Tibial nerve (tissue), 4 donors: ENCODE measurements around the gene CCL3. TPM values are rescaled to one million over a fixed set of nuclear protein-coding genes. Genes with fewer than 3 reads are reported as not detected.

ENCODE experiments used
- DNase-seq, 2 donors: peaks; one replicate each; pipeline ENCODE4 v3.0.0-alpha.2; 2019; ENCODE audit warnings: low spot score in 2 of 2
- H3K27ac ChIP-seq, 4 donors: fragments of 200-600 bp; sonication (generic) in 3 of 4; one replicate each; pipeline ENCODE4 v1.5.1; 2017 to 2019; ENCODE audit warnings: mild to moderate bottlenecking in 1 of 4
- H3K27me3 ChIP-seq, 2 donors: fragments of 200-600 bp; sonication (generic) in 1 of 2; one replicate each; pipeline versions ENCODE4 v1.5.1 to v1.6.0; 2017 to 2019
- H3K36me3 ChIP-seq, 3 donors: fragments of 200-600 bp; sonication (generic); one replicate each; pipeline ENCODE4 v1.5.1; 2018 to 2019
- H3K4me1 ChIP-seq, 4 donors: fragments of 200-600 bp; sonication (generic) in 3 of 4; one replicate each; pipeline ENCODE4 v1.5.1; 2017 to 2019
- H3K4me3 ChIP-seq, 4 donors: fragments of 200-600 bp; sonication (generic) in 3 of 4; one replicate each; pipeline ENCODE4 v1.5.1; 2017 to 2019; ENCODE audit warnings: mild to moderate bottlenecking in 1 of 4, moderate library complexity in 1 of 4
- H3K9me3 ChIP-seq, 4 donors: fragments of 200-600 bp; sonication (generic) in 3 of 4; one replicate each; pipeline ENCODE4 v1.5.1; 2017 to 2019
- EP300 ChIP-seq, 2 donors: sonication (generic); formaldehyde crosslinking; IDR thresholded peaks; one replicate each; pipeline ENCODE4 v1.6.1; 2017; ENCODE audit warnings: antibody characterized with exemption in 2 of 2, mild to moderate bottlenecking in 1 of 2
- POLR2A ChIP-seq, 2 donors: fragments of 450-650 bp; IDR thresholded peaks; one replicate each; pipeline ENCODE4 v1.6.1; 2017; ENCODE audit warnings: antibody characterized with exemption in 2 of 2, mild to moderate bottlenecking in 2 of 2, moderate library complexity in 2 of 2
- WGBS, 2 donors: methylation state at CpG; one replicate each; pipeline ENCODE4 v1.1.5; 2018; 5-methylcytosine and 5-hydroxymethylcytosine counted together
- total RNA-seq, 4 donors: library from RNA; depleted of rRNA; stranded (reverse); fragments of >200 nt; gene quantifications; one replicate each; pipeline ENCODE4 v1.1.0, GENCODE V29; 2016
- TF ChIP-seq, protein P1 (sequence below), 5 experiments: fragments of 200-600 bp in 3 of 5; fragments of 450-650 bp in 2 of 5; sonication (generic) in 3 of 5; IDR thresholded peaks; one replicate each; pipeline ENCODE4 v1.5.1; 2016 to 2019; ENCODE audit warnings: antibody characterized with exemption in 5 of 5, mild to moderate bottlenecking in 3 of 5, moderate library complexity in 2 of 5

The CCL3 gene
- total RNA-seq, 4 donors from 2014 or later = 3.6 TPM; not detected in 3

DNA sequence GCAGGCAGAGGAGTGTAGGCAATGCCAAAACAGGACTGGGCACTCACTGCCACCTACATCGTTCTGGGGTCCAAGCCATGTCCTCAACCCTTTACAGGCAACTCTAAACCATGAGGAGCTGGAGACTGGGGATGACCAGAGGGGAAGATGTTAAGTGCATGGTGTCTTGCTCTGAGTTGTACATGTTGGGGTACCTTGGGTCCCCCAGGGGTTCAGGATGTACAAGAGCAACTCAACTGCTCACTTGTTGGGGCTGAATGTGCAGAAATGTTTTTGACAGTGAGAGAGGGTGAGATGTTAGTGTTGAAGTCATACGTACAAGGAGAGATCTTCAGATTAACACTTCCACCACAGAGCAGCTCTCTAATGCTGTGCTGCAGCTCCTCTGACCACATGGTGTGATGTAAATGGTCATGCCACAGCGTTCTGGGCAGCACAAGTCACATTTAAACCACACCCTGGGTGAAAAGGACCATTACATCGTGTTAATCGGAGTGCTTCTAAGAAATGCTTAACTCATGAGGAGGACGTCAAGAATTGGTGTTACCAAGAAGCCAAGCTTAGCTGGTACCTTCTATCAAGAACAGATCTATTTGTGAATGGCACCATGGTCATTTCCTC, 23.5 kb downstream of the CCL3 start:
- no peaks in the 10 kb centered on the region for H3K27me3 ChIP-seq
- H3K36me3 ChIP-seq = no peaks in the 10 kb centered on the region
- H3K4me3 ChIP-seq = no peak overlapping the region
- 82 to 89% methylated on average over 6 of the region's 6 CpGs for whole genome bisulfite sequencing, 2 donors
- no peak overlapping the region for H3K27ac ChIP-seq
- no peaks in the 10 kb centered on the region for H3K9me3 ChIP-seq
- TF ChIP-seq POLR2A (IDR thresholded peaks at IDR 0.05) = no peak
- TF ChIP-seq, protein P1, sequence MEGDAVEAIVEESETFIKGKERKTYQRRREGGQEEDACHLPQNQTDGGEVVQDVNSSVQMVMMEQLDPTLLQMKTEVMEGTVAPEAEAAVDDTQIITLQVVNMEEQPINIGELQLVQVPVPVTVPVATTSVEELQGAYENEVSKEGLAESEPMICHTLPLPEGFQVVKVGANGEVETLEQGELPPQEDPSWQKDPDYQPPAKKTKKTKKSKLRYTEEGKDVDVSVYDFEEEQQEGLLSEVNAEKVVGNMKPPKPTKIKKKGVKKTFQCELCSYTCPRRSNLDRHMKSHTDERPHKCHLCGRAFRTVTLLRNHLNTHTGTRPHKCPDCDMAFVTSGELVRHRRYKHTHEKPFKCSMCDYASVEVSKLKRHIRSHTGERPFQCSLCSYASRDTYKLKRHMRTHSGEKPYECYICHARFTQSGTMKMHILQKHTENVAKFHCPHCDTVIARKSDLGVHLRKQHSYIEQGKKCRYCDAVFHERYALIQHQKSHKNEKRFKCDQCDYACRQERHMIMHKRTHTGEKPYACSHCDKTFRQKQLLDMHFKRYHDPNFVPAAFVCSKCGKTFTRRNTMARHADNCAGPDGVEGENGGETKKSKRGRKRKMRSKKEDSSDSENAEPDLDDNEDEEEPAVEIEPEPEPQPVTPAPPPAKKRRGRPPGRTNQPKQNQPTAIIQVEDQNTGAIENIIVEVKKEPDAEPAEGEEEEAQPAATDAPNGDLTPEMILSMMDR (IDR thresholded peaks at IDR 0.05) = no peak
- no peak for TF ChIP-seq EP300 (IDR thresholded peaks at IDR 0.05)
- no peaks in the 10 kb centered on the region for H3K4me1 ChIP-seq
- DNase-seq = no peak

DNA sequence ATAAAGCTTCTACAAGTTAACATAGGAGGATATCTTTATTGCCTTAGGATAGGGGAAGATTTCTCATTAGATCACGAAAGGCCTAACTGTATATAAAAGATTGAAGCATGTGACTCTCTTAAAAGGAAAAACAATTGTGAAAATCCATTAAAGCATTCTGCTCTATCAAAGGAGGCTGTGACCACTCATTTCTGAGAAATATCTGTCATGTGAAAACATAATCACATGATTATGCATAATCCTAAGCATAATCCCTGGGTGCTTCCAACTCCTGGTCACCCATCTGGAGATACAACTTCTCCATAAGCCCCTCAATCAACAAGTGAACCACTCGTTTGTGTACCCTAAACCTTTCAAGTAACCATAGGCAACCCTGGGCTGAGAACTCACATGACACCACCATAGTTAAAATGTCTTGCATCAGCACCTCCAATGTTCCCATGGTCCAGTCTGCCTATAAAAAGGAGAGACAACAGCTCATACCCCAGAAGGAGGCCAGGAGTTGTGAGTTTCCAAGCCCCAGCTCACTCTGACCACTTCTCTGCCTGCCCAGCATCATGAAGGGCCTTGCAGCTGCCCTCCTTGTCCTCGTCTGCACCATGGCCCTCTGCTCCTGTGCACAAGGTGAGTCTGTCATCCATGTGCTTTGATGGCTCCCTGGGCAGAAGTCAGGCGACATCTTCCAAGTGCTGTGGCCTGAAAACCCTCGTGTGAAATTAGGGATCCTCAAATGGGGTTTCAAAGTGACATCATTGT, 26.0 kb downstream of the CCL3 start, which contains the start of gene CCL18:
Gene CCL18, plus strand, starts transcription at position 487 of the 756 bp plus-strand sequence. Its CDS starts 71 bp downstream, at position 558.
- H3K27me3 ChIP-seq = no peaks in the 10 kb centered on the region

DNA sequence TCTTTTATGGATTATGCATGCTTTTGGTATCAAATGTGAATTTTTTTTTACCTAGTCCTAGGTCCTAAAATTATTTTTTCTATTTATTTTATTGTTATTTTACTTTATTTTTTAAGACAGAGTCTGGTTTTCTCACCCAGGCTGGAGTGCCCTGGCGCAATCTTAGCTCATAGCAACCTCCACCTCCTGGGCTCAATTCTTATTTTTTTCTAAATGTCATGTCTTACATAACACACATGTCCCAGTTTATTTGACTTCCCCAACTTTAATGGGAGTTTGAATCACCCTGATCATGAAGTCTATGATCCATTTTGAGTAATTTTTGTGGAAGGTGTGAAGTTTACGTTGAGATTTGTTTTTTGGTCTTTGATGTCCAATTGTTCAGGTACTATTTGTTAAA, 29.1 kb downstream of the CCL3 start:
- Histone ChIP-seq H3K27me3 (no peaks in the 10 kb centered on the region), H3K4me1 (no peaks in the 10 kb centered on the region), H3K9me3 (no peaks in the 10 kb centered on the region), H3K36me3 (no peaks in the 10 kb centered on the region), H3K27ac (no peak overlapping the region), H3K4me3 (no peak overlapping the region)
- DNase-seq = no peak
- TF ChIP-seq EP300 (IDR thresholded peaks at IDR 0.05) (no peak), POLR2A (IDR thresholded peaks at IDR 0.05) (no peak)
- TF ChIP-seq, protein P1 (IDR thresholded peaks at IDR 0.05) = no peak
- 67 to 92% methylated on average over 2 of the region's 2 CpGs for WGBS, 2 donors

More for the DNA sequence above, 26.0 kb downstream of the CCL3 start, which contains the start of gene CCL18:
- TF ChIP-seq, protein P1 (IDR thresholded peaks at IDR 0.05) = no peak
- TF ChIP-seq POLR2A (IDR thresholded peaks at IDR 0.05) = no peak
- TF ChIP-seq EP300 (IDR thresholded peaks at IDR 0.05) = no peak
- WGBS, 2 donors = 60 to 68% methylated on average over 5 of the region's 5 CpGs
- Histone ChIP-seq H3K27ac (no peak within 1 kb of the TSS), H3K9me3 (no peaks in the 10 kb centered on the region), H3K36me3 (no peaks in the 10 kb centered on the region), H3K4me3 (no peak within 1 kb of the TSS), H3K4me1 (no peaks in the 10 kb centered on the region)
- DNase-seq = no peak

DNA sequence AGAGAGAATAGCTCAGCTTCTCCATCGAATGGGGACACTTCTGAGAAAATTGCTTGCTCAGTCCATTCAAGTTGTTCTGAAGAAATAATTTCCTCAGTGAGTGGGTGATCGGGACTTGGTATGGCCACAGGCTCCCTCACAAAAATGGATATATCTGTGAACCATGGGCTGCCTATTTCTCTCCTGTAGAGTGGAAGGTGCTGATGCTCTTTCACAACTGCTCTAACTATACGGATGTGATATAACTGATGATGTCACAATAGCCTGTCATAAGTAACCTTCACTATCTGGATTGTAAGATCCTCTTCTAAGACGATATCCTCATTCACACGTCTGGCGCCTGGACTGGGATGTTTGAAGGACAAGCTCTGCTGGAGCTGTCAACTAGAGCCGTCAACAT, 30.5 kb downstream of the CCL3 start:
- Histone ChIP-seq H3K4me1 (no peaks in the 10 kb centered on the region), H3K4me3 (no peak overlapping the region), H3K9me3 (no peaks in the 10 kb centered on the region), H3K36me3 (no peaks in the 10 kb centered on the region), H3K27me3 (no peaks in the 10 kb centered on the region), H3K27ac (no peak overlapping the region)
- TF ChIP-seq, protein P1 (IDR thresholded peaks at IDR 0.05) = no peak
- no peak for TF ChIP-seq EP300 (IDR thresholded peaks at IDR 0.05)
- no peak for TF ChIP-seq POLR2A (IDR thresholded peaks at IDR 0.05)
- 82 to 86% methylated on average over 7 of the region's 7 CpGs for WGBS, 2 donors
- no peak for DNase-seq

DNA sequence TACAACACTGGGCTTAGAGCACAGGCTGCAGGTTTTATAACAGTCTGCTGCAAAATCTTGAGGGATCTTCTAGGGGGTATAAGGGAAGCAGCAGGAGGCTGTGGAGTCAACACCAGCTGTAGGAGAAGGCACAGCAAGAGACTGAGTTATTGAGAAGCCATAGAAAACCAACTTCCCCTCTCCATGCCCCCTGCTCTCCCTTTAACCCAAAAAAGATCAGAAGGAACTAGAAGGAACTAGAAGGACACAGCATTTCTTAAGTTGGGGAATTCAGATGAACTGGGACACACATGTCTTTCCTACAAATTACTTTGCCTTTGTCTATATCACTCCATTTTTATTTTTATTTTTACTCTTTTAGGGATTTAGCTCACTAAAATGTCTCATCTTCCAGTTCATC, 32.0 kb downstream of the CCL3 start:
- Histone ChIP-seq H3K36me3 (no peaks in the 10 kb centered on the region), H3K27ac (no peak overlapping the region), H3K27me3 (no peaks in the 10 kb centered on the region), H3K4me3 (no peak overlapping the region), H3K9me3 (no peaks in the 10 kb centered on the region), H3K4me1 (no peaks in the 10 kb centered on the region)
- no peak for TF ChIP-seq EP300 (IDR thresholded peaks at IDR 0.05)
- no peak for DNase-seq
